HG02642 (cell line): ENCODE data around the gene FUCA2.
A peak's percentile ranks its signal among the peaks of the same experiment; 100 is the strongest.
"Not testable (repeated sequence)": the region's sequence is repeated elsewhere in the genome, so short reads cannot be mapped to it uniquely, and the experiment has no call there.

Experiments
- ATAC-seq: cut with Tn5 transposase; IDR thresholded peaks from one replicate; pipeline ENCODE4 v1.9.1; 2021; ENCODE audit warnings: mild to moderate bottlenecking; ENCODE audit not compliant: unreplicated experiment, poor library complexity

The FUCA2 gene

DNA sequence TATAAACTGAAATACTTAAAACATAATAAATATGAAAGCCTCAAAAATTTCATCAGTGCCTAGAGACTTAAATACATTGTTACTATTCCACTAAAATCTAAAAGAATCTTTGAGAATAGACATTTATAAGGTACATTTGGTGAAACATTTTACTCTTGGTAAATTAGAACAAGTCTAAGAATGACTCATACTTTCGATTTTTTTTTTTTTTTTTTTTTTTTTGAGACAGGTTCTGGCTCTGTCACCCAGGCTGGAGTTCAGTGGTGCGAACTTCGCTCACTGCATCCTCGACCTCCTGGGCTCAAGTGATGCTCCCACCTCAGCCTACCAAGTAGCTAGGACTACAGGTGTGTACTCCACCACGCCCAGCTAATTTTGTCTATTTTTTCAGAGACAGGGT lies 6.4 kb downstream of the FUCA2 start:
- ATAC-seq: peak; percentile 31

DNA sequence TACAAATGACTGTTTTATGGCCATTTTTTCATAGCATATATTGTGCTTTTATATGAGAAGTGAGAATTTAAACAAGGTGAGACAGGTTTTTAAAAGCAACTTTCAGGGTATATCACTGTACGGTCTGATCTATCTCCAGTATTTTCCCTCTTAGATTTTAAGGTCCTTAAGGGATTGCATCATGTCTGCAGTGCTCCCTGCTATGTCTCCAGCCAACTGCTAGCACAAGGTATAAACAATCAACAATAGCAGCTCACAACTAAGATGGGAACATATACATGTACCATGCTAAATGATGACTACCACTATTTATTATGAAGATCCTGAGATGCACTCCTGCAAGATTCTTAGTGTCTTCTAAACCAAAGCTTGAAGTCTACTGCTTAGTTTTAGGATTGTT lies 7.2 kb downstream of the FUCA2 start:
- no peak for ATAC-seq

DNA sequence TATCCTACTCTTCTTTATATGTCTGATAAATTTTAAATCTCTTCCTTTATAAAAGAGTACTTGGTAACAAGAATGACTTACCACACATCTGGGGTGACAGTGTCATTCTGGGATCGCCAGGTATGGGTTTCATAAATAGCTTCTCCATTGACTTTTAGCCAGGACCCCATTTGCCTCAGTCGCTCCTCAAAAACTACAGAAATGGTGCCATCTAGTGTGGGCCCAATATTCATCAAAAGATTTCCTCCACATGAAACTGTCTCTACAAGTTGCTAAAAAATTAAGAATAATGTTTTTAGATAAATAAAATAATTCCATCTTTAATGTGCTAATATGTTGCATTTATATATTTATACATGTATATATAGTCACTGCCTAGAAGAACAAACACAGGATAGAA lies 9.7 kb downstream of the FUCA2 start:
- ATAC-seq: no peak

DNA sequence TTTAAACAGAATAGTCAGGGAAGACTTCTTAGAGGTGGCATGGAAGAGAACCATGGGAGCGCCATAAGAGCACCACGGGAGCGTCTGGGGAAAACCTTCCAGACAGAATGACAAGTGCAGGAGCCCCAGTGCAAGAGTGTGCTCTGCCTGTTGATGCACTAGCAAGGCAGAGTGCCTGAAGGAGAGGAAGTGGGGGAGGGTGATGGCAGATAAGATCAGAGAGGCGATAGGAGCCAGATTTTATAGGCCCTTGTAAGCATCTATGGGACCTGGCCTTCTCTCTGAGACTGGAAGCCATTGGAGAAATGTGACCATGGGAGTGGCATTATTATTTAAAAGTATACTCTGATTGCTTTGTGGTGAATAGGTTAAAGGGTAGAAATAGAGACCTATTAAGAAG lies 13.1 kb downstream of the FUCA2 start:
- no peak for ATAC-seq

DNA sequence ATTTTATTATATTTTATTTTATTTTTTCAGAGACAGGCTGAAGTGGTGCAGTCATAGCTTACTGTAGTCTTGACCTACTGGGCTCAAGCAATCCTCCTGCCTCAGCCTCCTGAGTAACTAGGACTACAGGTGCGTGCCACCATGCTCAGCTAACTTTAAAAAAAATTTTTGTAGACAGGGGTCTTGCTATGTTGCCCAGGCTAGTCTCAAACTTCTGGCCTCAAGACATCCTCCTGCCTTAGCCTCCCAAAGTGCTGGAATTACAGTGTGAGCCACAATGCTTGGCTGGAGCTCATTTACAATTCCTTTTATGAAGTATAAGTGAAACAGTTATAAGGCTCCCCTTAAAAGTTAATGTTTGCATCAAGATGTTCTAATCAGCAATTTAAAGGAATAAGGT lies 14.5 kb downstream of the FUCA2 start:
- no peak for ATAC-seq

DNA sequence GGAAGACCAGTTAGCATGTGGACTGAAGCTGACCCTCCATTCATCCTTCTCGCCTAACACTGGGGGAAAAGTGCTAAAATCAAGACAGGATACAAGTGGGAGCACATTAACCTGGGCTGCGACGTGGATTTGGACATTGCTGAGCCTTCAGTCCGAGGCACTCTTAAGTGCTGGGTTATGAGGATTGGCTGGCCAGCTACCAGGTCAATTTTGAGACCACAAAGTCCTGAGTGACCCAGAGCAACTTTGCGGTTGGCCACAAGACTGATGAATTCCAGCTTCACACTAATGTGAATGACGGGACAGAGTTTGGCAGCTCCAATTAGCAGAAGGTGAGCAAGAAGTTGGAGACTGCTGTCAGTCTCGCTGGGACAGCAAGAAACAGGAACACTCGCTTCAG lies 20.7 kb downstream of the FUCA2 start:
- ATAC-seq: no peak

DNA sequence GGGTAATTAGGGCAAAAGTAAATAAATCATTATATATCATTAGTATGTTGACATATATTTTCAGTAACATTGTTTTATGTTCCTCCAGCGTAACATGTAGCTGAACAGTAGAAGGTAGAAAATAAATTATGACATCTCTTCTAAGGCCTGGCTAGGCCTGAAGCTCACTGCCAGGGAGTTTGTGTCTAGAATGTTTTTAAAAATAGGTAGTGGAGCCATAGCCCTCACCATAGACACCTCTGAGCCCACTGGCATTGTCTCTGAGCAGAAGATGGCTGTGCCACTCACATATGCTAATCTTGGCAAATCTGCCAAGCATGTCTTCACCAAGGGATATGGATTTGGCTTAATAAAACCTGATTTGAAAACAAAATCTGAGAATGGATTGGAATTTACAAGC lies 21.3 kb downstream of the FUCA2 start:
- ATAC-seq: no peak

DNA sequence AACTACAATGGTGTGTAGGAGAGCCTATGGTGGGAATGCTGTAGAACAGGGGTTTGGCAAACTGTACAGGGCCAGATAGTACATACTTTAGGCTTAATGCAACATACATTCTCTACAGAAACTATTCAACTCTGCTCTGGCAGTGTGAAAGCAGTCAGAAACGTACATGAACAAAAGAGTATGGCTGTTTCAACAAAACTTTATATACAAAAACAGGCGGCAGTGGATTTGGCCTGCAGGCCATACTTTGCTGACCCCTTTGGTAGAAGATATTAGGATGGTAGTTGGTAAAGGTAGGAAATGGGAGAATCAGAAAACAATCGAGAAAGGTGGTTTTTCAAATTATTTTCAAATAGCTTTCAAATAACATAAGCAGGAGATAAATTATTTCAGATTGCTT lies 24.8 kb downstream of the FUCA2 start:
- no peak for ATAC-seq

DNA sequence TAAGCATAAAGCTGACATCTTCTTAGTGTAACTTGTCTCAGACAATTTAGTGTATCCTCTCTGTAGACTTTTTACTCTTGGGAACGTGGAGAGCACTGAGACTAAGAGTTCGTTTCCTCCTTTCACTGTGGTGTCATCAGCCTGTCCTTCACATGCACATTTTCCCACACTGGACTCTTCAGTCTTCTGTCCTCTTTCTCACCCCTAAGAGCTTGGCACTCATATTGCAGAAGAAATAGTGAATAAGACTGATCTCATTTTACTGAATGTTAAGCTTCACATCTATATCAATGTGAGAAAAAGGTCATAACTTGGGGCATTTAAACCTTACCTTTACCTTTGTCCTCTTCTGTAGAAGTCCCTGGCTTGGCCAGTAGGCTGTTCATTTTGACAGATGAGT lies 25.6 kb downstream of the FUCA2 start:
- no peak for ATAC-seq

DNA sequence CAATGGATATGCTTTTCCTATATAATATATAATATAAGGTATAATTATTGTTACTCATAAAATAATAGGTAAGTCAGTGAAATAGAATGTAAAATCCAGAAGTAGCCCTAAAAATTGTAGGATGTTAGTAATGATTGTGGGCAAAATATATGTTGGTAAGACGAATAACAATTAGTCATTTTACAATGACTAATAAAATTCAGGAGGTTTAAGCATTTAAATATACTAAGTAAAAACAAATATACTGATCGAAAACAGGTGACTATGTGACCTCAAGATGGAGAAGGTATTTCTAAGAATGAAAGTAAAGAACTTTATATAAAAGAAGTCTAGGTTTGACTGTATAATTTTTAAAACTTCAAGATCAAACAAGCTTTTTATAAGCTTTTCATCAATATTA lies 28.9 kb downstream of the FUCA2 start:
- no peak for ATAC-seq

DNA sequence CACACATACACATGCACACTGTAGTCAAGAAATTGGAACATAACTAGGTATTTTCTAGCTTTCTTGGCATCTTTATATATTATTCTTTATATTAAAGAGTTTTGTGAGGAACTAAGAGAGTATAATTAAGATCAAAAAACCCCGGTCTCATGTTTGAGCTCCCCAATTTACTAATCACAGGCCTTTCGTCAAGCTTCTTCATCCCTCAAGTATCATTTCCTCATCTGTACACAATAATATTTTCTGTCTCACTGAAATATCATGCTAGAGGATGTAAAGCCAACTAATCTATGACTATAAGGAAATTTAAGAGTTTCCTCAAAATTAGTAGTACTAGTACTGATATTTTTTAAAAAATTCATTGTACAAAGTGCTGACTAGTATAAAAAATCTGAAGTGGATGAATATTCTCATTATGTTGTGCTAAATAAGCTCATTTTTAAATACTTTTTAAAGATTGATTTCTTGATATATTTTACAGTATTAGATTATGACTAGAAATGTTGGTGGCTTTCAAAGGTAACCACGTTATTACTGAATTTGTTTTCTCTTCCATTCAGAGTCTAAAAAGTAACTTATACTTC lies 32.9 kb downstream of the FUCA2 start:
- no peak for ATAC-seq

DNA sequence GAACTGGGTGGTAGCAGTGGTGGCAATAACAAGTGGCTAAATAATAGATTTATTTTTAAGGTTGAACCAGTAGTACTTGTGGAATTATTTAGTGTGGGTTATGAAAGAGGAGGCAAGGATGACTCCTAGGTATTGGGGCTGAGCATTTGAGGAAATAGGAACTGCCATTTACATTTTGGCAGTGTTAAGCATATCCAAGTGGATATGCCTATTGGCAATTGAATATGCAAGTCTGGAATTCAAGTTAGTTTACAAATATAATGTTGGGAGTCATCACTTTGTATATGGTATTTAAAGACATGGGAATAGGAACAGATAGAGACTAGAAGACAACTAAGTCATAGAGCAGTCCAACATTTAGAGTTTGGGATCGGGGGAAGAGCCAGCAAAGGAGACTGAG lies 35.0 kb downstream of the FUCA2 start:
- no peak for ATAC-seq

DNA sequence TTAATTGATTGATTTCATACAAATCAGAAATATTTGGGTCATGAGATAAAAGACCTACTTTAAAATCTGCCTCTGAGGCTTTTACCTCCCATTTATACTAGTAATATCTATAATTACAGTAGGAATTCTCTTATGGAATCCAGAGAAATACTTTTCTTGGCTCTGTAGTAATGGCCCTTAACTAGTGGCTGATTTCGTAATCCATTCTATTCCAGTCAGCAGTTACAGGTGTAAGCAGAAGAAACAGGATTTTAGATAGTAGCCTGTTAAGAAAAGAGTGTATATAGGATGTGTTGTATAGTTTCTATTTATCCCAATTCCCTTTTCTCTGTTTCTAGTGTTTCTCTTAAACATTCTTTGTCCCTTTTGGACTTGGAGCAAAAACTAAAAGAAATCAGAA lies 39.7 kb downstream of the FUCA2 start:
- ATAC-seq: no peak

DNA sequence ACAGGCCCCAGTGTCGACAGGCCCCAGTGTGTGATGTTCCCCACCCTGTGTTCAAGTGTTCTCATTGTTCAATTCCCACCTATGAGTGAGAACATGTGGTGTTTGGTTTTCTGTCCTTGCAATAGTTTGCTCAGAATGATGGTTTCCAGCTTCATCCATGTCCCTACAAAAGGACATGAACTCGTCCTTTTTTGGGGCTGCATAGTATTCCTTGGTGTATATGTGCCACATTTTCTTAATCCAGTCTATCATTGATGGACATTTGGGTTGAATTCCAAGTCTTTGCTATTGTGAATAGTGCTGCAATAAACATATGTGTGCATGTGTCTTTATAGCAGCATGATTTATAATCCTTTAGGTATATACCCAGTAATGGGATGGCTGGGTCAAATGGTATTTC lies 42.7 kb downstream of the FUCA2 start:
- ATAC-seq: not testable (repeated sequence)

DNA sequence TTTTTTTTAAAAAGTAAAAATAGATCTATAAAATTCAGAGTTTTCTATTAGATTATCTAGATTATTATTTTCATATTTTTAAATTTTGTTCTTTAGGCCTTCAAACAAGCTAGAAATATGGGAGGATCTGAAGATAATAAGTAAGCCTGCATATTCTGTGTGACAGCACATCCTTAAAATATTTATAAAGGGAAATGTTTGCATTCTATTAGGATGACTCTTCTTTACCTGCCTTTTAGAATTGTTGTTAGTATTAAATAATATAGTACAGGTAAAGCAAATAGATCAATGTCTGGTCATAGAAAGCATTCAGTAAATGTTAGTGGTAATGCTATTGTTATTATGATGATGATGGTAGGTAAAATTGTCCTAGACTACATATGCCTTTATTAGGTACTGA lies 43.5 kb downstream of the FUCA2 start:
- no peak for ATAC-seq

DNA sequence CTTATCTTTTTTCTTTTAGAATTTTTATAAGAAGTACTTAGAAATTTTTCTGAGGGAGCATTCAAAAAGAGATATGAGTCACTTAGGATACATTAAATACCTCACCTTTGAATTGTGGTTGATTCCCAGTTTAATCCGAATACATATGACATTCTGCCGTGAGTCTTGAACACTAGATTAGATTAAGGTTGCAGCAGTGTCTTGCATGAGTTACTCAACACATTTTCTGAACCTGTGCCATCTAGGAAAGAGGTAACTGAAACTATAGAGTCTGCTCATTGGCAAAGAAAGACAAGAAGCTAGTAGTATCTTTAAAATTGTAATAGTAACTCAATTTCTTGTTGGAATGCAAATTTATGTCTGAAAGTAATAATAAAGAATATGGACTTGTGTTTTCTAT lies 46.0 kb downstream of the FUCA2 start:
- ATAC-seq: no peak

DNA sequence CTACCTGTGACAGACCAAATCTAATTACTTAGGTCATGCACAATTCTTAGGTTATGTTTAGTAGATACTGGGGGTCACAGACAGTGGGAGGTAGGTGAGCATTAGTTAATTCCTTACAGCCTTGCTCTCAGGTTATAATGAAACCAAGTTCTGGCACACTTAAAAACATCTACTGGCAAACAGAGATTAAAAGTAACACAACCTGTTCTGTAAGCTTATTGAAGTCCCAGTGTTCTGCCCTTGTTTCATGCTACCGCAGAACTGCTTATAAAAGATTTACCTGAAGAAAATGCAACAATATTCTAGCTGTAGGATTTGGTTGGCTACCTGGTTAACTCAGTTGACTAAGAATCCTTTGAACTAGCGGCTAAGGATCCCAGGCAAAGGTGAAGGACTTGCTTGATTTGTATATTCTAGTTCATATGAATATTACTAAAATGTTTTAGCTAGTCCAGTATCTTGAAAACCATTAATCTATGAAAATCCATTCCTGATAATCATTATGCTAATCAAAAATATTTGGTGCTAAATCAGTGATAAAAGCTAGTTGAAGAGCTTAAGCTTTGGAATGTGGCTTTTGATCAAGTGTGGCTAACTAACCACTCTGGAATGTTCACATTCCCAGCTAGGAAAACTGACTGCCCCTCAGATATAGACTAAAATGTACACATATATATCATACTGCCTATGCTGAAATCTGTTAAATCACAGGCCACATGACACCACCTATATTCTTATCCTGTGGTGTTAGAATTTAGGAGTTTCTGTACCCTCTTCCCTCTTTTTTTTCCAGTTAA lies 53.8 kb downstream of the FUCA2 start:
- no peak for ATAC-seq

DNA sequence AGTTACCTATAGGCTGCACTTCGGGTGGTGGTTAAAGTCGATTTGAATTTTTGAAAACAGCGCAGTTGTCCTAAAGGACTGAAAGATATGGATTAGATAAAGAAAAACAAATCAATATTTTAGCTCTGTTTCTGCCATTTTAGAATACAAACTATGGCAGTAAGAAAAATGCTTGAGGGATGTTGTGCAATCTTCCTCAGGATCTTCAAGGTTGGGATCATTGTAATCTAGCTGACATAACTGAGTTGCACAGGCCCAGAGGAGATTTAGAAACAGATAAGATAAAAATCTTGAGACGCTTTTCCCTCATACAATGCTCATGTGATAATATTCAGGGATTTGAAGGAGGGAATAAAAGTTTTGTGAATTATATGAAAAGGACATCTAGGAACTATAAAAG lies 60.0 kb downstream of the FUCA2 start:
- no peak for ATAC-seq

DNA sequence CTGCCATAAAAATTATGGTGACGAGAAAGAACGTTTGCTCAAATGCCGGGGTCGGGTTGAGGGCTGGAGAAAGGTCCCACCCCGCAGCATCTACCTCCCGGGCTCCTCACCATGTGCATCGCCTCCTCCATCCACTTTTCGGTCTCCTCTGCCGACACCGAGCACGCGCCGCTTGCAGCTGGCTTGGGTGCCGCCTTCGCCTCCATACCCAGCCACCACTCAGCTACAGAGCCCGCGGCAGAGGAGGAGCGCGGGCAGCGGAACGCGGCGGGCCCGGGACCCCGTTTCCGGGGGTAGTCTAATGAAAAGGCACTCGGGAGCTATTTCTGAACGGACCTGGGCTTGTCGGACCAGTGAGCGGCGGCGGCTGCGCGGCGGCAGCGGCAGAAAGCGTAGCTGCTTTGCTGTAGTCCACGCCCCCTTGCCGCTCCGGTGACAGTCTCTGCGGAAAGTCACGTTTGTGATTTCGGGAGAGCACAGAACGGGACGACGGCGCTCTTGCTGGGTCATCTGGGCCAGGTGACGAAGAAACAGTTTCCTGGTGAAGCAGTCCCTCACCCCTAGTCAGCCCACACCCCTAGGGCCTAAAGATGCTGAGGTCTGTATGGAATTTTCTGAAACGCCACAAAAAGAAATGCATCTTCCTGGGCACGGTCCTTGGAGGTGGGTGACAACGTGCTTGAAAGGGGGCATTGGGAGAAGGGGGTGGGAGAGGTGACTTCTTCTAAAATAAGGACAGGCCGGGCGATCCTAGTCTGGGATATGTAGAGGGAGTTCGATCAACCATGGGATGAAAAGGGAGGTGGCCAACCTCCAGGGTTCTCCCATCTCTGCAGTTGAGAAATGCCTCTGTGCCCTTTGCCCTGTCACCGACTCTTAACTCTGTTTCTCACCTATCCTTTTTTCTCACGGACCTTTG lies 60.8 kb downstream of the FUCA2 start, which contains the start of the genes ADAT2 and PEX3:
ADAT2 (minus strand) TSS at position 243 of the 919 bp plus-strand sequence; CDS start at position 206, 37 bp downstream.
PEX3 (plus strand) TSS at position 353 of the 919 bp plus-strand sequence; CDS start at position 591, 238 bp downstream.
- peak; percentile 99 for ATAC-seq

DNA sequence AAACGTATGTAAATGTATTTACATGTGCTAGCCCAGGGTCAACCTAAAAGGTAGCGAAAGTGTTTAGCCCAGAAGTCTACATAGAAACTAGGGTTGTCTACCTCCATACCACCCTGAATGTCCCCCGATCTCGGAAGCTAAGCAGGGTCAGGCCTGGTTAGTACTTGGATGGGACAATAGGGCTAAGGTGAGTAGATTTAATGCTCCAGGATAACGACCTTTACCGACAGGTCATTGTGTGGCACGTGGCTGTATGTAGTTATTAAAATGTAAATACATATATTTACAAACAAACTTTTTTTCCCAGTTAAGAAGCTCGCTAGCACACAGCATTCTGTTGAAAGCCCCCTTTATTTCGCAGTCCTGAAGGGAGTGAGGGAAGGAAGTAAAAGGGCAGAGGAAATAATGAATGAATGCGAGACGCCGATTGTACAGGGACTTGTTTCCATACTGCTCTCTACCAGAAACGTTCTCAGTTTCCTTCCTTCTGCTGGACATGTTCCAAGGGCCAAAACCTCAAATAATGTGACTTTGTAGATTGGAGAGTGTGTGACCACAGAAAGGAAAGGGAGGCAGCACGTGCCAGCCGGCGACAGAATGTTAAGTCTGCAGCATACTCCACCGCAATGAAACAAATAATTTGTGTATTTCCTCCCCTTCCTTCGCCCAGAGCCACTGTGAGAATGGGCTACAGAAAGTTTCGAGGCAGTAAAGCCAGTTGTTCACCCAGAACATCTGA lies 61.6 kb downstream of the FUCA2 start:
- ATAC-seq: peak; percentile 23
